Subcutaneous abdominal adipose tissue (tissue), 5 donors: ENCODE data around the gene ADGRE2.
"Not testable (repeated sequence)": the region's sequence is repeated elsewhere in the genome, so short reads cannot be mapped to it uniquely, and the experiment has no call there.

Source experiments
- H3K27ac ChIP-seq: one replicate; pipeline ENCODE4 v1.7.0; 2013; ENCODE audit warnings: low read depth, mild to moderate bottlenecking, inconsistent platforms, low read length, moderate library complexity
- H3K27me3 ChIP-seq, 5 donors: one replicate each; pipeline ENCODE4 v1.7.0; 2013; ENCODE audit warnings: low read length in 5 of 5, inconsistent platforms in 1 of 5; ENCODE audit not compliant: control insufficient read depth in 5 of 5, insufficient read depth in 4 of 5
- H3K36me3 ChIP-seq, 5 donors: one replicate each; pipeline ENCODE4 v1.7.0; 2013; ENCODE audit warnings: low read length in 5 of 5; ENCODE audit not compliant: control insufficient read depth in 5 of 5, insufficient read depth in 5 of 5
- H3K4me1 ChIP-seq, 5 donors: one replicate each; pipeline ENCODE4 v1.7.0; 2013; ENCODE audit warnings: low read length in 5 of 5, mild to moderate bottlenecking in 3 of 5, moderate library complexity in 1 of 5; ENCODE audit not compliant: control insufficient read depth in 5 of 5, insufficient read depth in 5 of 5
- H3K4me3 ChIP-seq, 5 donors: one replicate each; pipeline ENCODE4 v1.7.0; 2013; ENCODE audit warnings: low read length in 5 of 5, low read depth in 1 of 5
- H3K9ac ChIP-seq, 5 donors: one replicate each; pipeline ENCODE4 v1.7.0; 2013; ENCODE audit warnings: low read length in 5 of 5, mild to moderate bottlenecking in 4 of 5, moderate library complexity in 3 of 5
- H3K9me3 ChIP-seq, 5 donors: one replicate each; pipeline ENCODE4 v1.7.0; 2013; ENCODE audit warnings: low read length in 5 of 5; ENCODE audit not compliant: control insufficient read depth in 5 of 5
- donor health status: healthy.
- donor health status: healthy.
- donor health status: healthy.
- donor health status: healthy.
- donor health status: healthy.

ADGRE2 gene

DNA sequence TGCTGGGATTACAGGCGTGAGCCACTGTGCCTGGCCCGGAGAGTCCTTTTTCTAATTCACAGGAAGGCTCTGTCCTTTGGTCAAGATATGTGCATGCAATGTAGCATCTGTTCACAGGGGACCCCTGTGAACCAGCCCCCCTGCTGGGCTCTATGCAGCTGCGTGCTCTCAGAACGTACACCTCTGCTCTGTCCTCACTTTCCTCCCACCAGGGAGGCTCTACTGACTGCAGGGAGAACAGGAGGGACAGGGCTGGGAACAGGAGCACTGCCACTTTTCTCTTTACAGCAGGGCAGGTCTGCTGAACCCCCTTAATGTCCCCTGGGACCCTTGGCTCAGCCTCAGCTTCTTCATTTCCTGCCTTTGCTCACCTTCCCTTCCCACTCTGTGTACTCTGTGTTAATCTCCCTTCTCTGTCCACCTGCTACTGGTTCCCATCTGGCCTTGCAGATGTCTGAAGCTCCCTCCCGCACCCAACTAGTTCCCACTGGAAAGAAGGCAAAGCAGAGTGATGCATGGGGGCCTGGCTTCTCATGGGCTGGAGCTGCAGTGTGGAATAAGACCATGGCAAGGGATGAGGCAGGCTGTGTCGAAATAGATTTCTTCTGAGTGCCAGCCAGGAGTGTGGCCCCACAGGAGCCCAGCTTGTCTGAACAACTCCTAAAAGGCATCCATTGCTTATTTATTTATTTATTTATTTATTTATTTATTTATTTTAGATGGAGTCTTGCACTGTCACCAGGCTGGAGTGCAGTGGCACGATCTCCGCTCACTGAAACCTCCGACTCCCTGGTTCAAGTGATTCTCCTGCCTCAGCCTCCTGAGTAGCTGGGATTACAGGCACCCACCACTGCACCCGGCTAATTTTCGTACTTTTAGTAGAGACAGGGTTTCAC is 7.2 kb downstream of the ADGRE2 start:
- H3K4me3 ChIP-seq, result no peak overlapping the region
- peaks cover 0 to 17% (median 0%) of the 10 kb centered on the region in 5 donors for H3K27me3 ChIP-seq
- H3K9ac ChIP-seq, result no peak overlapping the region
- H3K4me1 ChIP-seq, result peaks cover 0 to 5% (median 2%) of the 10 kb centered on the region in 5 donors
- no peak overlapping the region for H3K27ac ChIP-seq
- H3K36me3 ChIP-seq, result peaks cover 0 to 3% (median 0%) of the 10 kb centered on the region in 5 donors
- H3K9me3 ChIP-seq, result no peaks in the 10 kb centered on the region

- Histone ChIP-seq H3K9ac (no peak overlapping the region), H3K27ac (no peak overlapping the region), H3K4me3 (no peak overlapping the region), H3K9me3 (peaks cover 0 to under 1% (median 0%) of the 10 kb centered on the region in 5 donors), H3K36me3 (peaks cover 0 to 3% (median 0%) of the 10 kb centered on the region in 5 donors), H3K27me3 (peaks cover 0 to 13% (median 0%) of the 10 kb centered on the region in 5 donors), H3K4me1 (no peaks in the 10 kb centered on the region)
These were observed 8.2 kb downstream of the ADGRE2 start for GRCh38 chr19:14770136-14770535.

- Histone ChIP-seq H3K4me1 (no peaks in the 10 kb centered on the region), H3K36me3 (peaks cover 0 to 3% (median 0%) of the 10 kb centered on the region in 5 donors), H3K4me3 (no peak overlapping the region), H3K9me3 (peaks cover 0 to 3% (median 0%) of the 10 kb centered on the region in 5 donors), H3K9ac (no peak overlapping the region), H3K27me3 (peaks cover 0 to 19% (median 0%) of the 10 kb centered on the region in 5 donors), H3K27ac (no peak overlapping the region)
These were observed 9.2 kb downstream of the ADGRE2 start for GRCh38 chr19:14769201-14769600.

- no peaks in the 10 kb centered on the region for H3K4me1 ChIP-seq
- peaks cover 0 to 20% (median 0%) of the 10 kb centered on the region in 5 donors for H3K27me3 ChIP-seq
These were observed 10.4 kb downstream of the ADGRE2 start for GRCh38 chr19:14768001-14768400.

GRCh38 chr19:14767466-14767971 is 10.8 kb downstream of the ADGRE2 start:
- peaks cover 0 to 3% (median 0%) of the 10 kb centered on the region in 5 donors for H3K36me3 ChIP-seq
- no peak overlapping the region for H3K27ac ChIP-seq
- H3K4me1 ChIP-seq, result no peaks in the 10 kb centered on the region
- H3K9me3 ChIP-seq, result peaks cover 0 to 6% (median 0%) of the 10 kb centered on the region in 5 donors
- H3K4me3 ChIP-seq, result no peak overlapping the region
- peaks cover 0 to 20% (median 0%) of the 10 kb centered on the region in 5 donors for H3K27me3 ChIP-seq
- no peak overlapping the region for H3K9ac ChIP-seq

More at GRCh38 chr19:14768001-14768400, 10.4 kb downstream of the ADGRE2 start:
- peaks cover 0 to 6% (median 0%) of the 10 kb centered on the region in 5 donors for H3K9me3 ChIP-seq
- H3K36me3 ChIP-seq, result peaks cover 0 to 3% (median 0%) of the 10 kb centered on the region in 5 donors
- no peak overlapping the region for H3K27ac ChIP-seq
- no peak overlapping the region for H3K4me3 ChIP-seq
- H3K9ac ChIP-seq, result no peak overlapping the region

- not testable (repeated sequence) for H3K9ac ChIP-seq, H3K27ac ChIP-seq, H3K9me3 ChIP-seq, H3K4me3 ChIP-seq, H3K36me3 ChIP-seq, H3K4me1 ChIP-seq
- peaks cover 0 to 13% (median 0%) of the 10 kb centered on the region in 5 donors for H3K27me3 ChIP-seq
These were observed 12.5 kb downstream of the ADGRE2 start for GRCh38 chr19:14765841-14766240.

GRCh38 chr19:14765403-14765802 is 13.0 kb downstream of the ADGRE2 start:
- not testable (repeated sequence) for H3K9me3 ChIP-seq, H3K4me3 ChIP-seq, H3K27ac ChIP-seq, H3K4me1 ChIP-seq, H3K9ac ChIP-seq, H3K36me3 ChIP-seq
- H3K27me3 ChIP-seq, result peaks cover 0 to 13% (median 0%) of the 10 kb centered on the region in 5 donors

DNA sequence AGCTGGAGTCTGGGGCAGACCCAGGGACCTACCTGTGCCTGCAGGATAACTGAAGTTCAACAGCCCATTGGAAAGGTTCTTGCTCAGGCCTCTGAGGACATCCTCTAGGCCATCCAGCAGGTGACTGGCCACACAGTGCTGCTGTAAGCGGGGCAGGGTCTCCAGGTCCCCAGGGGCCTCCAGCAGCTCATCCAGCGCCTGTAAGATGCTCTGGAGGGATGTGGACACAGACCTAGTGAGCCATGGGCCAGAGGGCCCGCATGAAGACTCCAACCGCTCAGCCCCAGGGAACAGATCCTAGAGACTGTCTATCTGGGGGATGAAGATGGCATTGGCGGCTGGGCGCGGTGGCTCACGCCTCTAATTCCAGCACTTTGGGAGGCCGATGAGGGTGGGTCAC is 14.0 kb downstream of the ADGRE2 start:
- Histone ChIP-seq H3K36me3 (no peaks in the 10 kb centered on the region), H3K4me3 (no peak overlapping the region), H3K27me3 (peaks cover 0 to 13% (median 0%) of the 10 kb centered on the region in 5 donors), H3K9me3 (peaks cover 0 to 6% (median 0%) of the 10 kb centered on the region in 5 donors), H3K27ac (no peak overlapping the region), H3K9ac (no peak overlapping the region), H3K4me1 (no peaks in the 10 kb centered on the region)

DNA sequence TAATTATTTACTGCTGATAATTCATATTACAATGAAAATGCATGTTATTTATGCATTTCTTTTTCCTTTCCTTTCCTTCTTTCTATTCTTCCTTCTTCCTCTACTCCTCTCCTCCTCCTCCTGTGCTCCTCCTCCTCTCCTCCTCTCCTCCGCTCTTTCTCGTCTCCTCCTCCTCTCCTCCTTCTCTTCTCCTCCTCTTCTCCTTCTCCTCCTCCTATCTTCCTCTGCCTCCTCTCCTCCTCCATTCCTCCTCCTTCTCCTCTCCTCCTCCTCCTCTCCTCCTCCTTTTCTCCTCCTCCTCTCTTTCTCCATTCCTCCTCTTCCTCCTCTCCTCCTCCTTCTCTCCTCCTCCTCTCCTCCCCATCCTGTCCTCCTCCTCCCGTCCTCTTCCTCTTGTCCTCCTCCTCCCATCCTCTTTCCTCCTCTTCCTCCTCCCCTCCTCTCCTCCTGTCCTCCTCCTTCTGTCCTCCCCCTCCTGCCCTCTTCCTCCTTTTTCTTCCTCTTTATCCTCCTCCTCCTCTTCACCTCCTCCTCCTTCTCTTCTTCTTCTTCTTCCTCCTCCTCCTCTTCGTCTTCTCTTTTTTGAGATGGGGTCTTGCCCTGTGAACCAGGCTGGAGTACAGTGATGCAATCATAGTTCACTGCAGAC is 14.7 kb downstream of the ADGRE2 start:
- H3K4me1 ChIP-seq, result no peaks in the 10 kb centered on the region
- H3K27me3 ChIP-seq, result peaks cover 0 to 13% (median 0%) of the 10 kb centered on the region in 5 donors
- no peak overlapping the region for H3K4me3 ChIP-seq
- peaks cover 0 to 6% (median 0%) of the 10 kb centered on the region in 5 donors for H3K9me3 ChIP-seq
- no peaks in the 10 kb centered on the region for H3K36me3 ChIP-seq
- no peak overlapping the region for H3K27ac ChIP-seq
- no peak overlapping the region for H3K9ac ChIP-seq

GRCh38 chr19:14762111-14762510 is 16.2 kb downstream of the ADGRE2 start:
- Histone ChIP-seq H3K36me3 (no peaks in the 10 kb centered on the region), H3K4me3 (no peak overlapping the region)

More at GRCh38 chr19:14762111-14762510, 16.2 kb downstream of the ADGRE2 start:
- Histone ChIP-seq H3K9me3 (peaks cover 0 to 6% (median 0%) of the 10 kb centered on the region in 5 donors), H3K27me3 (peaks cover 0 to 7% (median 0%) of the 10 kb centered on the region in 5 donors), H3K27ac (no peak overlapping the region), H3K9ac (no peak overlapping the region), H3K4me1 (no peaks in the 10 kb centered on the region)
